Parathyroid adenoma (tissue), 2 donors: Measurements from ENCODE around the gene MCRIP2.

Source experiments
- H2AFZ ChIP-seq: fragments of 300-600 bp; sonication (generic); one replicate; pipeline ENCODE4 v1.7.0; 2017; ENCODE audit warnings: antibody characterized with exemption, mild to moderate bottlenecking
- H3K27ac ChIP-seq: fragments of 300-600 bp; sonication (generic); one replicate; pipeline ENCODE4 v1.7.0; 2017
- H3K27me3 ChIP-seq: fragments of 300-600 bp; sonication (generic); one replicate; pipeline ENCODE4 v1.7.0; 2017; ENCODE audit warnings: low read length; ENCODE audit not compliant: control insufficient read depth, insufficient read depth
- H3K36me3 ChIP-seq: fragments of 300-600 bp; sonication (generic); one replicate; pipeline ENCODE4 v1.7.0; 2017; ENCODE audit warnings: low read length; ENCODE audit not compliant: control insufficient read depth, insufficient read depth
- H3K4me1 ChIP-seq: fragments of 300-600 bp; sonication (generic); one replicate; pipeline ENCODE4 v1.7.0; 2017; ENCODE audit warnings: control low read depth
- H3K4me2 ChIP-seq: fragments of 300-600 bp; sonication (generic); one replicate; pipeline ENCODE4 v1.7.0; 2017; ENCODE audit warnings: low read length
- H3K4me3 ChIP-seq: fragments of 300-600 bp; sonication (generic); one replicate; pipeline ENCODE4 v1.7.0; 2017; ENCODE audit warnings: low read depth, low read length
- H3K79me2 ChIP-seq: fragments of 300-600 bp; sonication (generic); one replicate; pipeline ENCODE4 v1.7.0; 2017; ENCODE audit warnings: control low read depth
- H3K9ac ChIP-seq: fragments of 300-600 bp; sonication (generic); one replicate; pipeline ENCODE4 v1.7.0; 2017; ENCODE audit warnings: mild to moderate bottlenecking
- H3K9me3 ChIP-seq: fragments of 300-600 bp; sonication (generic); one replicate; pipeline ENCODE4 v1.7.0; 2017; ENCODE audit warnings: low read length; ENCODE audit not compliant: control insufficient read depth
- CTCF ChIP-seq: fragments of 300-600 bp; sonication (generic); IDR thresholded peaks from one replicate; pipeline ENCODE4 v1.7.0; 2017; ENCODE audit warnings: antibody characterized with exemption, mild to moderate bottlenecking
- donor health status: primary hyperparathyroidism.

MCRIP2 gene

GRCh38 chr16:683396-684070, 41.9 kb downstream of the MCRIP2 start:
- Histone ChIP-seq H3K9me3 (no peaks in the 10 kb centered on the region), H3K9ac (no peak overlapping the region), H3K36me3 (no peaks in the 10 kb centered on the region), H3K4me2 (peak overlapping the region; percentile 76), H3K79me2 (peaks cover 8% of the 10 kb centered on the region), H3K4me3 (peak overlapping the region; percentile 38), H3K4me1 (peaks cover 9% of the 10 kb centered on the region), H3K27me3 (no peaks in the 10 kb centered on the region), H2AFZ (no peak overlapping the region), H3K27ac (peak overlapping the region; percentile 39)
- no peak for TF ChIP-seq CTCF

GRCh38 chr16:684071-684794, 42.6 kb downstream of the MCRIP2 start, which contains the start of gene JMJD8:
Gene JMJD8, minus strand, starts transcription at chr16:684334. Its CDS starts 15 bp downstream, at chr16:684319.
- H3K79me2 ChIP-seq, result peaks cover 8% of the 10 kb centered on the region
- peak within 1 kb of the TSS; percentile 95 for H2AFZ ChIP-seq
- peak within 1 kb of the TSS; percentile 78 for H3K27ac ChIP-seq
- no peaks in the 10 kb centered on the region for H3K27me3 ChIP-seq
- H3K36me3 ChIP-seq, result no peaks in the 10 kb centered on the region
- H3K9ac ChIP-seq, result no peak within 1 kb of the TSS
- H3K9me3 ChIP-seq, result no peaks in the 10 kb centered on the region
- no peak for TF ChIP-seq CTCF
- peaks cover 13% of the 10 kb centered on the region for H3K4me1 ChIP-seq
- peak within 1 kb of the TSS; percentile 68 for H3K4me3 ChIP-seq
- H3K4me2 ChIP-seq, result peak within 1 kb of the TSS; percentile 96

GRCh38 chr16:684961-685696, 43.5 kb downstream of the MCRIP2 start:
- Histone ChIP-seq H3K27me3 (no peaks in the 10 kb centered on the region), H2AFZ (no peak overlapping the region), H3K9me3 (no peaks in the 10 kb centered on the region), H3K9ac (no peak overlapping the region), H3K4me1 (peaks cover 18% of the 10 kb centered on the region), H3K36me3 (no peaks in the 10 kb centered on the region), H3K4me2 (no peak overlapping the region), H3K27ac (no peak overlapping the region), H3K4me3 (no peak overlapping the region), H3K79me2 (peaks cover 11% of the 10 kb centered on the region)
- TF ChIP-seq CTCF, result no peak

GRCh38 chr16:685967-686366, 44.3 kb downstream of the MCRIP2 start:
- peaks cover 22% of the 10 kb centered on the region for H3K4me1 ChIP-seq
- H3K36me3 ChIP-seq, result no peaks in the 10 kb centered on the region

More at GRCh38 chr16:685967-686366, 44.3 kb downstream of the MCRIP2 start:
- H3K9me3 ChIP-seq, result no peaks in the 10 kb centered on the region
- no peak overlapping the region for H3K4me3 ChIP-seq
- H3K27me3 ChIP-seq, result no peaks in the 10 kb centered on the region
- H3K4me2 ChIP-seq, result no peak overlapping the region
- no peak overlapping the region for H2AFZ ChIP-seq
- peaks cover 11% of the 10 kb centered on the region for H3K79me2 ChIP-seq
- no peak overlapping the region for H3K9ac ChIP-seq
- peak; percentile 27 for TF ChIP-seq CTCF
- H3K27ac ChIP-seq, result no peak overlapping the region
